Osteocyte (in vitro differentiated cells): Measurements from ENCODE around the gene DLG4. TPM values are rescaled to one million over a fixed set of nuclear protein-coding genes. Genes with fewer than 3 reads are reported as not detected.

Source experiments
- DNase-seq: peaks from one replicate; pipeline ENCODE4 v3.0.0; 2021; ENCODE audit warnings: mixed read lengths; ENCODE audit not compliant: unreplicated experiment; ENCODE audit errors: extremely low spot score
- H3K27ac Mint-ChIP-seq: one replicate; pipeline ENCODE4 v1.8.0; 2021; ENCODE audit warnings: mild to moderate bottlenecking, mixed read lengths; ENCODE audit not compliant: unreplicated experiment
- H3K27me3 Mint-ChIP-seq: one replicate; pipeline ENCODE4 v1.8.0; 2021; ENCODE audit warnings: mixed read lengths; ENCODE audit not compliant: unreplicated experiment
- H3K36me3 Mint-ChIP-seq: one replicate; pipeline ENCODE4 v1.8.0; 2021; ENCODE audit warnings: mixed read lengths; ENCODE audit not compliant: unreplicated experiment
- H3K4me1 Mint-ChIP-seq: one replicate; pipeline ENCODE4 v1.8.0; 2021; ENCODE audit warnings: mixed read lengths; ENCODE audit not compliant: unreplicated experiment
- H3K4me3 Mint-ChIP-seq: one replicate; pipeline ENCODE4 v1.8.0; 2021; ENCODE audit warnings: mild to moderate bottlenecking, moderate library complexity, mixed read lengths; ENCODE audit not compliant: unreplicated experiment
- H3K9me3 Mint-ChIP-seq: one replicate; pipeline ENCODE4 v1.8.0; 2021; ENCODE audit warnings: mixed read lengths; ENCODE audit not compliant: unreplicated experiment
- total RNA-seq: library from RNA; stranded (reverse); gene quantifications from 2 replicates; pipeline ENCODE4 v1.2.1, GENCODE V29; 2021
- TF ChIP-seq, protein P1 (sequence below): fragments of 200-600 bp; sonication (generic); IDR thresholded peaks from 2 replicates; pipeline ENCODE4 v1.5.0; 2021; ENCODE audit warnings: antibody characterized with exemption, mild to moderate bottlenecking, moderate library complexity

The DLG4 gene
- total RNA-seq, 1 donor from 2014 or later, result 38.5 TPM

GRCh38 chr17:7177954-7178477, 41.6 kb downstream of the DLG4 start:
- Mint-ChIP-seq H3K9me3 (no peaks in the 10 kb centered on the region), H3K36me3 (no peaks in the 10 kb centered on the region), H3K4me1 (no peaks in the 10 kb centered on the region), H3K27ac (peak overlapping the region; percentile 57), H3K27me3 (peaks cover 6% of the 10 kb centered on the region), H3K4me3 (no peak overlapping the region)
- TF ChIP-seq, protein P1, sequence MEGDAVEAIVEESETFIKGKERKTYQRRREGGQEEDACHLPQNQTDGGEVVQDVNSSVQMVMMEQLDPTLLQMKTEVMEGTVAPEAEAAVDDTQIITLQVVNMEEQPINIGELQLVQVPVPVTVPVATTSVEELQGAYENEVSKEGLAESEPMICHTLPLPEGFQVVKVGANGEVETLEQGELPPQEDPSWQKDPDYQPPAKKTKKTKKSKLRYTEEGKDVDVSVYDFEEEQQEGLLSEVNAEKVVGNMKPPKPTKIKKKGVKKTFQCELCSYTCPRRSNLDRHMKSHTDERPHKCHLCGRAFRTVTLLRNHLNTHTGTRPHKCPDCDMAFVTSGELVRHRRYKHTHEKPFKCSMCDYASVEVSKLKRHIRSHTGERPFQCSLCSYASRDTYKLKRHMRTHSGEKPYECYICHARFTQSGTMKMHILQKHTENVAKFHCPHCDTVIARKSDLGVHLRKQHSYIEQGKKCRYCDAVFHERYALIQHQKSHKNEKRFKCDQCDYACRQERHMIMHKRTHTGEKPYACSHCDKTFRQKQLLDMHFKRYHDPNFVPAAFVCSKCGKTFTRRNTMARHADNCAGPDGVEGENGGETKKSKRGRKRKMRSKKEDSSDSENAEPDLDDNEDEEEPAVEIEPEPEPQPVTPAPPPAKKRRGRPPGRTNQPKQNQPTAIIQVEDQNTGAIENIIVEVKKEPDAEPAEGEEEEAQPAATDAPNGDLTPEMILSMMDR, result no peak
- no peak for DNase-seq

GRCh38 chr17:7177191-7177953, 42.3 kb downstream of the DLG4 start:
- no peaks in the 10 kb centered on the region for H3K4me1 Mint-ChIP-seq
- H3K4me3 Mint-ChIP-seq, result no peak overlapping the region
- peaks cover 6% of the 10 kb centered on the region for H3K27me3 Mint-ChIP-seq
- H3K36me3 Mint-ChIP-seq, result no peaks in the 10 kb centered on the region
- TF ChIP-seq, protein P1, result peak; percentile 87
- no peak for DNase-seq
- H3K9me3 Mint-ChIP-seq, result no peaks in the 10 kb centered on the region
- peak overlapping the region; percentile 57 for H3K27ac Mint-ChIP-seq

- H3K27me3 Mint-ChIP-seq, result peaks cover 6% of the 10 kb centered on the region
- H3K9me3 Mint-ChIP-seq, result no peaks in the 10 kb centered on the region
- H3K4me3 Mint-ChIP-seq, result no peak overlapping the region
- no peak for DNase-seq
- TF ChIP-seq, protein P1, result no peak
- H3K36me3 Mint-ChIP-seq, result no peaks in the 10 kb centered on the region
- H3K27ac Mint-ChIP-seq, result no peak overlapping the region
- H3K4me1 Mint-ChIP-seq, result no peaks in the 10 kb centered on the region
Observed at GRCh38 chr17:7176841-7177190, 42.8 kb downstream of the DLG4 start.

DNA sequence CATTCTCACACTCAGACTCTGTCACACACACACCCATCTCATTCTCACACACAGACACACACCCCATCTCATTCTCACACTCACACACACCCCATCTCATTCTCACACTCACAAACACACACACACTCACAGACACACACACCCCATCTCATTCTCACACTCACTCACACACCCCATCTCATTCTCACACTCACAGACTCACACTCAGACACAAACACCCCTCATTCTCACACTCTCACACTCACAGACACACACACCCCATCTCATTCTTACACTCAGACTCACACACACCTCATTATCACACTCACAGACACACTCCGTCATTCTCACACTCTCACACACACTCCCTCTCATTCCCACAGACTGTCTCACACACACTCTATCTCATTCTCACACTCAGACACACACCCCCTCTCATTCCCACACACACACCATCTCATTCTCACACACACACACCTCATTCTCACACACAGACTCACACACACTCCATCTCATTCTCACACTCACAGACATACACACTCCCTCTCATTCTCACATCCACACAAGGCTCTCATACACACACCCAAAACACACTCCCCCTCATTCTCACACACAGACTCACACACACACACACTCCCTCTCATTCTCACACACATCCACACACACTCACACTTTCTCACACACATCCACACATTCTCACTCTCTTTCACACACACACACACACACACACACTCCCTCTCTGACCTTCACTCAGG, 43.4 kb downstream of the DLG4 start:
- no peak for DNase-seq
- no peaks in the 10 kb centered on the region for H3K36me3 Mint-ChIP-seq
- H3K4me1 Mint-ChIP-seq, result peaks cover 1% of the 10 kb centered on the region
- TF ChIP-seq, protein P1, result no peak
- H3K27ac Mint-ChIP-seq, result no peak overlapping the region
- H3K9me3 Mint-ChIP-seq, result no peaks in the 10 kb centered on the region
- no peak overlapping the region for H3K4me3 Mint-ChIP-seq
- H3K27me3 Mint-ChIP-seq, result peaks cover 6% of the 10 kb centered on the region

- no peak overlapping the region for H3K4me3 Mint-ChIP-seq
- DNase-seq, result no peak
- TF ChIP-seq, protein P1, result no peak
- no peak overlapping the region for H3K27ac Mint-ChIP-seq
- no peaks in the 10 kb centered on the region for H3K9me3 Mint-ChIP-seq
- peaks cover 5% of the 10 kb centered on the region for H3K4me1 Mint-ChIP-seq
- peaks cover 6% of the 10 kb centered on the region for H3K27me3 Mint-ChIP-seq
- no peaks in the 10 kb centered on the region for H3K36me3 Mint-ChIP-seq
Observed at GRCh38 chr17:7175330-7175733, 44.3 kb downstream of the DLG4 start.
